Activated CD8-positive, alpha-beta memory T cell treated with anti-CD3 and anti-CD28 coated beads for 24 hours (primary cell): ENCODE data around the gene KLB.

Source experiments
- DNase-seq: peaks from one replicate; pipeline ENCODE4 v3.0.0-alpha.2; 2020

Gene KLB

GRCh38 chr4:39466747-39467146 lies 60.0 kb downstream of the KLB start:
- no peak for DNase-seq

GRCh38 chr4:39467464-39467863 lies 60.7 kb downstream of the KLB start:
- no peak for DNase-seq

- no peak for DNase-seq
Measured at GRCh38 chr4:39469429-39470077, 62.8 kb downstream of the KLB start.

GRCh38 chr4:39470402-39470801 lies 63.7 kb downstream of the KLB start:
- no peak for DNase-seq

- DNase-seq: no peak
Measured at GRCh38 chr4:39472396-39472795, 65.7 kb downstream of the KLB start.

GRCh38 chr4:39476187-39476895 lies 69.6 kb downstream of the KLB start:
- no peak for DNase-seq

GRCh38 chr4:39480251-39480650 lies 73.5 kb downstream of the KLB start:
- DNase-seq: no peak

- DNase-seq: no peak
Measured at GRCh38 chr4:39480902-39481695, 74.4 kb downstream of the KLB start.

GRCh38 chr4:39484582-39485272 lies 78.0 kb downstream of the KLB start:
- no peak for DNase-seq

GRCh38 chr4:39486221-39486804 lies 79.6 kb downstream of the KLB start:
- DNase-seq: no peak

GRCh38 chr4:39490322-39490721 lies 83.6 kb downstream of the KLB start:
- no peak for DNase-seq

- no peak for DNase-seq
Measured at GRCh38 chr4:39494354-39494753, 87.6 kb downstream of the KLB start.

- DNase-seq: no peak
Measured at GRCh38 chr4:39495446-39496213, 88.9 kb downstream of the KLB start.

GRCh38 chr4:39497909-39498726 lies 91.4 kb downstream of the KLB start:
- DNase-seq: no peak

- no peak for DNase-seq
Measured at GRCh38 chr4:39498727-39499020, 91.9 kb downstream of the KLB start.
